ENCODE data around the gene ITGA2B.
"Not testable (repeated sequence)": the region's sequence is repeated elsewhere in the genome, so short reads cannot be mapped to it uniquely, and the experiment has no call there.

Gene ITGA2B

DNA sequence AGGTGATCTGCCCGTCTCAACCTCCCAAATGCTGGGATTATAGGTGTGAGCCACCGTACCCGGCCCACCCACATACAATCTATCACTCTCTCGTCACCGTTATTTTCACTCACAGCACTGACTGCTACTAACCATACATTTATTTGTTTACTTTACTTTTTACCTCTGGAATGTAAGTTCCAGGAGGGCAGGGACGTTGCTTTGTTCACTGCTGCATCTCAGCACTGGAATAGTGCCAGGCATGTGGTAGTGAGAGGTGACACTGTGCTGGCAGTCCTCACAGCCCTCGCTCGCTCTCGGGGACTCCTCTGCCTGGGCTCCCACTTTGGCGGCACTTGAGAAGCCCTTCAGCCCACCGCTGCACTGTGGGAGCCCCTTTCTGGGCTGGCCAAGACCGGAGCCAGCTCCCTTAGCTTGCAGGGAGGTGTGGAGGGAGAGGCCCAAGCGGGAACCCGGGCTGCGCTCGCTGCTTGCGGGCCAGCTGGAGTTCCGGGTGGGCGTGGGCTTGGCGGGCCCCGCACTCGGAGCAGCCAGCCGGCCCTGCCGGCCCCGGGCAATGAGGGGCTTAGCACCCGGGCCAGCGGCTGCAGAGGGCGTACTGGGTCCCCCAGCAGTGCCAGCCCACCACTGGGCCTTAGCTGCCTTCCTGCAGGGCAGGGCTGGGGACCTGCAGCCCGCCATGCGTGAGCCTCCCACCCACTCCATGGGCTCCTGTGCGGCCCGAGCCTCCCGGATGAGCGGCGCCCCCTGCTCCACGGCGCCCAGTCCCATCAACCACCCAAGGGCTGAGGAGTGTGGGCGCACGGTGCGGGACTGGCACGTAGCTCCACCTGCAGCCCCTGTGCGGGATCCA is 20.8 kb downstream of the ITGA2B start:
- DNase-seq (ENCODE audit: low spot score), result not testable (repeated sequence)

DNA sequence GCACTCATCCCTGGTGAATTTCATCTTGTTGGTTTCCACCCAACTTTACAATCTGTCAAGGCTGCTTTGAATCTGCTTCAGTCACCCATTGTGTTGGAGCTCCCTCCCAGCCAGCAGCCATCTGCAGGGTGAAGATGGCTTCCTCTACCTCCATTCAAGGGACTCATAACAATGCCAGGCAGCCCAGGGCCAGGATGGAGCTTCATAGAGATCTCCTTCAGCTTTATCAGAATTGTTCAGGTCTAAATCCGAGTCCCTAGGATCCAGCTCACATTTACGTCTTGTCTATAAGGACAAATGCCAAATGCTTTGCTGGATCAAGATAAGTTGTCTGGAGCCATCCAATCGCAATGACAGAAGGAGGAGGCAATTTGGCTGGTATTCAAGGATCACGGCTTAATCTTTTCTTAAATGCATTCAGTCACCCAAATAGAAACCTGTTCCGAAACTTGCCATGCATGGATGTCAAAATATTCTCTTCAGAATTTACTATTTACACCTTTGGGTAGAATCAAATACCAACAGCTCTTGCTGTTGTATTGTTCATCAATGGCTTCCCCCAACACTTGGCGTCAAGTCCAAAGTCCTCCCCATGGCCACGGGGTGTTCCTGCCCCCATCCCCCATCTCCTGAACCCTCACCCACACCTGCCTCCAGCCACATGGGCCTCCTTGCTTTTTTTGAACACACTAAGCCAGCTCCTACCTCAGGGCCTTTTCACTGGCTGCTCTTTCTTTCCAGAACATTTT is 22.0 kb downstream of the ITGA2B start:
- DNase-seq (ENCODE audit: low spot score), result peak; percentile 71

DNA sequence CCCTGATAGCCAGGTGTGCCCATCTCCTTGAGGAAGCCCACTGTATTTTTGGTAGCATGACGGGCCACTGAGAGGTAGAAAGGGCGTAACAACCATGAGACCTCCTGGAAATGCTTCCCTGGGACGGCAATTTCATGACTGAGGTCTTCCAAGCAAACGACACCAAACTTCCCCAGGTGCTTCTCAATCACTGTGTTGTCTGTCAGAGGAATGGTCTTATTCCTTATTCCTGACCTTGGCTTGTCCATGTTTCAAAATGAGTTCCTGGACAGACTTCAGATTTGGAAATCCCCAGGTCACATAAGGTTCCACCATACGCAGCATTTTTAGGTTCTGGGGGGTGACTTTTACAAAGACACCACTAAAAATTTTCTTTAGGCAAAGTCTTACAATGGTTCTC is 24.4 kb downstream of the ITGA2B start:
- not testable (repeated sequence) for DNase-seq (ENCODE audit: low spot score)

DNA sequence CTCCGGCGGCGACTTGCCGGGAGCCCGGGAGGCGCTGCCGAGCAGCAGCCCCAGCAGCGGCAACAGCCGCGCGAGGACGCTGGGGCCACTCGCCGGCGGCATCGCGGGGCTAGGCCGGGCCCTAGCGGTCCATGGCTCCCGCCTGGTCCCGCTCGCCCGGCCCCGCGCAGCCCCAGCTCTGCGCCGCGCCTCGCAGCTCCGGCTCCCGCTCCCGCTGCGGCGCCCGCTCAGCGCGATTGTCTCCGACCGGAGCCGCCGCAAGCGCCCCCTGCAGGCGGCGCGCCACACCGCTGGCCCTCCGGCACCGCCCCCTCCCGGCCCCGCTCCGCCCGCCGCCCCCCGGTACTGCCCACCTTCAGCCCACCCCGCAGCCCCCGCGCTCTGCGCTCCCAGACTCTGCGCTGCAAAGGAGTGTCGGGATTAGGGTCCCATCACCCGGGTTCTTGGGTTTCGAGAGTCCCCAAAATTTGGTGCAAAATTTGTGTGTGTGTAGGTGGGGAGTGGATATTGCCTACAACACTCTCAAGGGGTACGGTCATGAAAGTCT is 25.8 kb downstream of the ITGA2B start, which contains the start of gene FAM171A2:
Gene FAM171A2, minus strand, starts transcription at position 241 of the 547 bp plus-strand sequence. Its CDS starts 139 bp downstream, at position 102.
- DNase-seq (ENCODE audit: low spot score), result peak; percentile 99

DNA sequence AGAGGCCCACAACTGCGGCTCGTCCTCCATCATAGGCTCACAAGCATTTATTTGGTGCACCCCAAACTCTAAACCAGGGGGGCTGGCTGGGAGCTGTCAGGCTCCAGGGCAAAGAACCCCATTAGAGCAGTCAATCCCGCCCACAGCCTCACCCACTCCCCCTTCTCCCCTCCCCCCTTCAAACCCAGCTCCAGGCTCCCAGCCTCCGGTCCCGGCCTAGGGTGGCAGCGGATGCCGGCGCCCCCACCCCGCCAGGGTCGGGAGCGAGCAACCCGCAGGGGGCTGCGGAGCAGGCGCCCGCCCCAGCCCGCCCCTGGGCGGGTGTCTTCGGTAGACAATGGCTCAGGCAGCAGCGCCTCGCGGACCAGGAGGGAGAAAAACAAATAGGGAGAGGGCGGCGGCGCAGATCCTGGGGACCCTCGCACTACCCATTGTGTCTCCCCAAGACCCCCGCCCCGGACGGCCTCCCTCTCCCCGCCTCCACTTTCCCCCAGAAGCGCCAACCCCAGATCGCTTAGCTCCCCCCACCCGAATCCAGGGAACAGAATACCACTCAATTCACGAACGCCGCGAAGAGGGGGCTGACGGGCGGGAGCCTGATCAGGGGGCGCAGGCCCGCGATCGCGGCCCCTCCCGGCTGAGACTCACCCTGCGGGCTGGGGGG is 26.4 kb downstream of the ITGA2B start:
- DNase-seq (ENCODE audit: low spot score), result peak; percentile 87

DNA sequence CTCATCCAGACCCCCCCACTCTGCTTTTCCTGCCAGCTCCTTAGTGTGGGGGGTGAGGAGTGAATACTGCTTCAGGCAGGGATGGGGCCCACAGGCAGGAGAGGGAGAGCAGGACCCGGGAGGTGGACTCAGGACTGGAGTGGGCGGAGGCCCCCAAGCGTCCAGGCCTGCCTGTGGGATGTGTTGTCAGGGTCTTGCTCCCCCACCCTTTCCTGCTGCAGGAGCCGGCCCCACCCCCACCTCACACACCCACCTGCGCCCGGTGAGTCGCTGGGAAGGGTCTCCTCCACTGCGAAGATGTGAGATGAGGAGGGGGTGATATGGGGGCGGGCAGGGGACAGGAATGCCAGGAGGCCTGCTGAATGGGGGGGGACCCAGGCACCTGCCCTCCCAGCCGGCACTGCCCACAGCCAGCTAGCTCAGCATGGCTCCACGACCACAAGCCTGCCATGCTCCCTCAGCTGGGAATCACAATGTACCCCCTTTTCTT is 26.9 kb downstream of the ITGA2B start:
- no peak for DNase-seq (ENCODE audit: low spot score)

DNA sequence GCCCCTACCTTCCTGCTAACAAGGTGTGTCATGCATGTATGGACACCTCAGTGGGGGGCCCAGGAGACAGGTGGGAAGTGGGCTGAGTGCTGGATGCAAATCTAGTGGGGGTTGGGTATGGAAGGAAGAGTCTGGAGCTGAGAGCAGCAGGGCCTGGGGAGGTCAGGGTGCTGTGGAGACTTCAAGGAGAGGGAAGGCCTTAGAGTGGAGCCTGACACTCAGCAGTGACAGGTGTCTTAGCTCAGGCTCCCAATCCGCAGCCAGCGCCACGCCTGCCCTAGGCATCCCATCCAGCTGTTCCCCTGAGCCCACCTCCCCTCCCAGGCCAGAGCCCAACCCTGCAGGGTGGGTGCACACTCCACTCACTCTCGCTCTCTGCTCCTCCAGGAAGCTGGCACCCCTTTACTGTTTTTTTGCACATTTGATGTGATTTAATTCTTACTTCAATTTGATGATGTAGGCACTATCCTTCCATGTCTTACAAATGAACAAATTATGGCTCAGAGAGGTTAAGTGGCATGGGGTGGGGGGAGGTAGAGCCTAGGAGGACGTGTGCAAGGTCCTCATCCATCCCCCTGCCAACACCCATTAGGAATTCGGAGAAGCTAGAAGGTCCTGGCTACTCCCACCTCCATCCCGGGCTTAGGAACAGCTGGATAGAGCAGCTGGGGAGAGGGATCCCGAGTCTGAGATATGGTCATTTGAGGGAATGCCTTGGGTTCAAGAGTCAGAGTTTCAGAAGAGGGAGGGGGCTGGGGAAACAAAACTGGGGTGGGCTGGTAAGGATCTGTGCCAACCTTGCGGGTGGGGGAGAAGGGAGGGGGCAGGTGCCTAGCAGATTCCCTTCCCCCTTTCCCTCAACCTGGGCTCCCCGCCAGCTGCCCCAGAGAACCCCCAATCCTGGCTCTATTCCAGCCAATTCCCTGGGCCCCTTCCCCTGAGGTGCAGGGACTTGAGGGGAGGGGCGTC is 27.9 kb downstream of the ITGA2B start:
- no peak for DNase-seq (ENCODE audit: low spot score)

DNA sequence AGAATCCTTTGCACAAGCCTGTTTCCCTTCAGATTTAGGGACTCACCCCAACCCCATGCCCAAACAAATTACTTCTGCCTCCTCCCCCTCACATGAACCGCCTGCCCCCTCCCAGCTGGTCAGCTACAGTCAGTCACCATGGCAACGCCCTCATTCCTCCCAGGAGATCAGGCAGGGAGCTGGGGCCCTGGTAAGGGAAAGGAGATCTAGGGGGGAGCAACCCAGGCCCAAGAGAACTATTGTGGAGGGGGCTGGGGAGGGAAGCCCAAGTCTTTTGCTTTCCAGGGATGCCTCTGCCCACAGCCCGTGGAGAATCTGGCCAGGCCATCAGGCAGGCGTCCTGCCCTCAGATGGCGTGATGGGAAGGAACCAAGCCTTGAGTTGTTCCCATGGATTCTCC is 28.6 kb downstream of the ITGA2B start:
- DNase-seq (ENCODE audit: low spot score), result peak; percentile 39

DNA sequence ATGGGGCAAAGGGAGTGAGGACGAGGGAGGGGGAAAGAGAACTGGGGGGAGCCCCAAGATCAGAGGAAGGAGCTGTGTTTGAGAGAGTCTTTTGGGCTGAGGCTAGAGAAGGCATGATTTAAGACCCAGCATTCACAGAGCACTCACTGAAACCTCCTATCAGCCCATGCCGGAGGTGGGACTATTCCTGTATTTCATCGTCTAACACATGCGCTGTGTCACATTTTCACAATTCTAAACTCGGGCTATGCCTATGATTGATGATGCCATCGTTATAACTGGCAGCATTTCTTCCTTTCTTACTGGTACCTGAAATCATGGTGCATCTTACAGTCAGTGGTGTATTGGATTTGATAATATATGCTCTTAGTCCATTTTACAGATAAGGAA is 29.3 kb downstream of the ITGA2B start:
- no peak for DNase-seq (ENCODE audit: low spot score)

DNA sequence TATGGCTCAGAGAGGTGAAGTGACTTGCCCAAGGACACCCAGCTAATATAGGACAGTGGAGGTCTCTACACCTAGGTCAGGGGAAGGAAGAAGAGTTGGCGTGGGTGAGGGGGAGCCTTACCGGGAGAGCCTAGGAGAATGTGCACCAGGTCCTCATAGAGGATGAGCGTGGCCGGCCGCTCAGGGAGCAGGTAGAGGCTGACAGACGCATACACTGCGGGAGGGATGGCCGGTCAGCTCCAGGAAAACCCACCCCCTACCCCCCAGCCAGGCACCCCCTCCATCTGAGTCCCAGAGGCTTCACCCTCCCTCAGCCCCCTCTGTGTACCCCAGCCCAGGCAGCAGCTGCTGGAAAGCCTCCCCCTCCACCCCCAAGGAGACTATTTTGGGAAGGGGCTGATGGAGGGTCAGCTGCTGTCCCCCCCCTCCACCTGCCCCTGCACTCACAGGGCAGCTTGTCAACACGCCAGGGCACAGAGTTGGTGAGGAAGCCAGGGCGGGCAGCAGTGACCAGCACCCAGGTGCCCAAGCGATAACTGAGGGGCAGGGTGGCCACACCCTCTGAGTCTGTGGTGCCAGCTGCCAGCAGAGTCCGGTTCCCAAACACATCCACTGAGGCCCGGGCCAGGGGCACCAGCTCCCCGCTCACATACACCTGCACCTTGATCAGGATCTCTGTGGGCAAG is 29.8 kb downstream of the ITGA2B start:
- peak; percentile 27 for DNase-seq (ENCODE audit: low spot score)

DNA sequence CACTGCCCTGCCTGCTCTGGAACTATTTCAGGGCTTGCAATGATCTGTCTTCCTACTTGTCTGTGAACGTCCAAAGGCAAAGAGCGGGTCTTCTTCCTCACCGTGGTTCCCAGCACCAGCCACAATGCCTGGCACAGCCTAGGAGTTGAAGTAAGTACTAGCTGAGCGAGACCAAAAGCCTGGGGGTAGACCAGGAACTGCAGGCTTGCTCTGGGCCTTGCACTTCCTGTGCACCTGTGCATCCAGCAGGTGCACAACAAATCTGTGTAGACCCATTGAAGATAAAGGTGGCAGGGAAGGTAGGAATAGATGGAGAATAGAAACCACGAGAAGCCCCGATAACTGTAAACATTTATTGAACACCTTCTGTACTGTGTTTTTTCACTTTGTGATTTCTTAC is 30.4 kb downstream of the ITGA2B start:
- peak; percentile 24 for DNase-seq (ENCODE audit: low spot score)

DNA sequence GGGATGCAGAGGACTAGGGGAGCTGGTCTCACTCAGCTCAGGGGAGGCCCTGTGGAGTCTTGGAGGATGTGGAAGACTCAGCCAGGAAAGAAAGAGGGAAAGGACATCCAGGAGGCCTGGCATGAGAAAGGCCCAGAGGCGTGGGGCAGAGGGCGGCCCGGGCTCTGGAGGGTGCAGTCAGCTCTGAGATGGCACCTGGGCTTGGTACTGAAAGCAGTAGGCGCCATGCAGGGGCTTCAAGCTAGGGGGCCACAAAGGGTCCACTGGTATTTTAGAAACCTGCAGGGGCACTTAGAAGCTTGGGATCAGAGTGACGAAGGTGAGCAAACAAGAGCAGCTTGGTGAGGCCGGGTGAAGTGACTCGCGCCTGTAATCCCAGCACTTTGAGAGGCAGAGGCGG is 31.4 kb downstream of the ITGA2B start:
- DNase-seq (ENCODE audit: low spot score), result peak; percentile 31

DNA sequence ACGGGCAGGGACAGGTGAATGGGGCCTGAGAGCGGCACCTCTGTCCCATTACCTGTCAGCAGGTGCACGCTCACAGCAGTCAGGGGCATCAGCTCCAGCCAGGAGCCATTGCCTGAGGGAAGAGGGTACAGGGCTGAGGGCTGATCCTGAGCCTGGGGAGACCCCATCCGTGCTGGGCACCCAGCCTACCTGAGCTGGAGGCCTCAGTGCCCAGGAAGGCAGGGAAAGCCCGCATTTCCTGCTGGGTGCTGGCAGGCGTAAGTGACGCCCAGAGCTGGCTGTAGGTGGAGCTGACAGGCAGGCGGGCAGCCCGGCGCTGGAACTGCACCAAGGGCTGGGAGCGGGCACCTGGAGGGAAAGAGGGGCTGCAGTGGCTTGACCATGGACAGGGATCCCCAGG is 33.2 kb downstream of the ITGA2B start:
- peak; percentile 52 for DNase-seq (ENCODE audit: low spot score)

DNA sequence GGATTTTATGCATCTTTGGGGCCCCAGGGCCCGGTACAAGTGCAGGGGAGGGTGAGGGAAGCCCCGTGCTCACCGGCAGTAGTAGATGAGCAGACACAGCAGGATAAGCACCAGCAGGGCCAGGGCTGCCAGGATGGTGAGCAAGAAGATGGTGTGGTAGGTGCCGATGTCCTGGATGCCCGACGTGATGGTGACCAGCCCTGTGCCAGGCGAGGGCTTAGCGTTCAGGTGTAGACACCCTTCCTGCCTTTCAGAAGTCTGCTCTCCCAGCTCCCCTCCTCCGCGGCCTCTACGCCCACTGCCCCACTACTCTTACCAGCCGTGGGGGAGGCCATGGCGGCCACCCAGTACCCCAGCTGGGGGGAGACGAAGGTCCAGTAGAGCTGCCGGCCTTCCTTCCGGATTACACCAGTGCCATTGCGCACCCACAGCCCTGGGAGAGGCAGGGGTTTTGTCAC is 33.8 kb downstream of the ITGA2B start:
- peak; percentile 27 for DNase-seq (ENCODE audit: low spot score)

DNA sequence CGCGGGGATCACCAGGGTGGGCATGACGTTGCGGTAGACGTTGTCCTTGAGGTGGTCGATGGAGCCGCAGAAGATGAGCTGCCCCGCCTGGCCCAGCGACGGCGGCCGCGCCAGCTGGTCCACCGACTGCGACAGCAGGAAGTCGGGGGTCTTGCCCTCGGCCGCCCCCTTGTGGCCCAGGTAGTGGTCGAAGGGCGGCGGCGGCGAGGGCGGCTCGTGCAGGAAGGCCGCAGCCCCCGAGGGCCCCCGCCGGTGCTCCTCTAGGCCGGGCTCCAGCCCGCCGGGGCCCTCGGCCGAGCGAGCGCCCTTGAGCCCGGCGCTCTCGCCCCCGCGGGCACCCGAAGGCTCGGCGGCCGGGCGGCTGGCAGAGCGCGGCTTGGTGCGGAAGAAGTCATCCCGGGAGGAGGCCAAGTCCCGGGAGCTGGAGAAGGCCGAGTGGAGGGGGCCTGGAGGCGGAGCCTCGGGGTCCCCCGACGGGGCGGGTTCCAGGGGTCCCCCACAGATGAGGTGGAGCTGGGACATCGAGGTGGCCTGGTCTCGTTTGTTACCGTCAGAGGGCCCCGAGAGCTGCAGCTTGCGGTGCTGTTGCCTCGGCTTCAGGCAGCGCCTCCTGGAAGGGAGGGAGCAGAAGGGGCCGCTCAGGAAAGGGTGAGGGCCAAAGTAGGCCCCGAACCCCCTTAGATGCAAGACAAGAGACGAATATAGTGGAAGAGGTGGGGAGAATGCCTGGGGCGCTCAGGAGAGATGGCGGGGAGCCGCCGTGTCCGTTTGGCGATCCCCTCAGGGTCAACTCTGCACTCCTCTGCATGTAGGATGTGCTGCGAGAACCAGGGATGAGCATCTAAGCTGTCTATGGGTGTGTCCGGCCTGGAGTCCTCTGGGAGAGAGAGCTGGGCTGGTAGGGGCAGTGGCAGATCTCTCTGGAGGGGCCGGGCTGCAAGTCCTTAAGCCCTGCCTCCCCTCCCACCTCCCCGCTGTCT is 34.6 kb downstream of the ITGA2B start:
- DNase-seq (ENCODE audit: low spot score), result peak; percentile 48

DNA sequence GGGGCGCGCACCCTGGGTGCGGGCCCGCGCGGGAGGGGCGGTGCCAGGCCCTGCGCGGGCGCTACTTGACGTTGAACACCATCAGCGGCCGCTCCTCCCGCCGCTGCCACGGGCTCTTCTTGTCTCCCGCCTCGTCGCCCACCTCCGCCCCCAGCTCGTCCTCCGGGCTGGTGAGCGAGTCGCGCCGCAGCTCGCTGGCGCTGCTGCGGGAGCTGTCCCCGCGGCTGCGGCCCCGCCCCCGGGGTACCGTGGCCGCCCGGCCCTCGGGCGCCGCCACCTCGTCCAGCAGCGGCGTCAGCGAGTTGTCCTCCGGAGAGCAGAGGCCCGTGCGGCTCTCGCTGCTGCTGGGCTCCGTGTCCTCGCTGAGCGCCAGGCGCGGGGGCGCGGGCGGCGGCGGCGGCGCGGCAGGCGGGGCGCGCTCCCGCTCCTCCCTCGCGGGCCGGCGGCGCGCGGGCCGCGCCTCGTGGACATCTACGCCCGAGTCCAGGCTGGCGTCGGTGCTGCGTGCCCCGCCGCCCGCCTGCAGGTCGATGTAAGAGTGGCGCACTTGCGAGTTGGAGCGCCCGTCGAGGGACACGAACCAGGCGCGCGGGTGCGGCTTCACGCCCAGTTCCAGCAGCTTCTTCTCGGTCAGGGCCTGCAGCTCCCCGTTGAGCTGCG is 35.6 kb downstream of the ITGA2B start:
- peak; percentile 48 for DNase-seq (ENCODE audit: low spot score)

DNA sequence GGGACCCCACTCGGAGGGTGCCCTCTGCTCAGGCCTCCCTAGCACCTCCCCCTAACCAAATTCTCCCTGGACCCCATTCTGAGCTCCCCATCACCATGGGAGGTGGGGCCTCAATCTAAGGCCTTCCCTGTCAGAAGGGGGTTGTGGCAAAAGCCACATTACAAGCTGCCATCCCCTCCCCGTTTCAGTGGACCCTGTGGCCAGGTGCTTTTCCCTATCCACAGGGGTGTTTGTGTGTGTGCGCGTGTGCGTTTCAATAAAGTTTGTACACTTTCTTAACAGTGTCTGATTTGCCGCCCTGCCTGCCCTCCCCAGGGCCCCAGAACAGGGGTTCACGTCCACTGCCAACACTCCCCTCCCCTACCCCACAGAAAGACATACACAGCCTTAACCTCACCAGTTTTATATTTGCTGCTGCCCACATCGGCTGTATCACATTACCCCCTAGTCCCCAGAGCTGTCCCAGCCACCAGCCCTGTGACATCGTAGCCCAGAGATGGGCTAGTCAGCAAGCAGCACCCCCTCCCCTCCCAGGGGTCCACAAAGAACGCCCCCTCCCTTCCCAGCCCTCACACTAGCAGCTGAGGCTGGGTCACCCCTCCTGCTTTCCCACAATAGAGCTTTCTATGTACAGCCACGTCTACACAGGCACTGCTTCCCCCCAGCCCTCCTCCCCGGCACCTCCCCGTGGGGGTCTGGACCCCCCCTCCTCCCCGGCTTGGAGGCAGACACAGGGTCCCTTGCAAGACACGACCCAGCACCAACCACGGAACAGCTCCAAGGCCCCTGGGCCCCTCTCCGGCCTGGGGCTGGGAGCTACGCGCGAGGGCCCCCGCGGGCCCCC is 36.4 kb downstream of the ITGA2B start:
- peak; percentile 26 for DNase-seq (ENCODE audit: low spot score)

Data from D341Med (cell line).